Bronchial epithelial cell (primary cell): ENCODE data around the gene UNC5A. TPM values are rescaled to one million over a fixed set of nuclear protein-coding genes. Genes with fewer than 3 reads are reported as not detected.

Experiments used
- DNase-seq: peaks from one replicate; pipeline ENCODE4 v3.0.0-alpha.2; 2010; ENCODE audit warnings: low read depth
- FAIRE-seq: peaks from 2 replicates; lab custom pipeline; 2011; peaks lifted over from hg19 to GRCh38; lab: Jason Lieb, UNC
- H3K27me3 ChIP-seq: 2 replicates; pipeline ENCODE4 v1.5.1; 2011; ENCODE audit warnings: low read length; ENCODE audit not compliant: control insufficient read depth, insufficient read depth
- H3K36me3 ChIP-seq: 2 replicates; pipeline ENCODE4 v1.5.1; 2011; ENCODE audit warnings: low read length; ENCODE audit not compliant: control insufficient read depth, insufficient read depth
- H3K4me3 ChIP-seq: 2 replicates; pipeline ENCODE4 v1.5.1; 2011; ENCODE audit warnings: mild to moderate bottlenecking, low read depth, low read length, control low read depth
- total RNA-seq: library from RNA; depleted of rRNA; stranded (reverse); fragments of >200 nt; gene quantifications from 2 replicates; pipeline ENCODE4 v1.2.1, GENCODE V29; 2014
- TF ChIP-seq, protein P1 (sequence below): IDR thresholded peaks from 2 replicates; pipeline ENCODE4 v1.5.1; 2011; ENCODE audit warnings: mild to moderate bottlenecking, moderate library complexity, low read length, control low read depth, inconsistent platforms; ENCODE audit not compliant: insufficient read depth, severe bottlenecking

The UNC5A gene
- total RNA-seq, 1 donor from 2014 or later: not detected

DNA sequence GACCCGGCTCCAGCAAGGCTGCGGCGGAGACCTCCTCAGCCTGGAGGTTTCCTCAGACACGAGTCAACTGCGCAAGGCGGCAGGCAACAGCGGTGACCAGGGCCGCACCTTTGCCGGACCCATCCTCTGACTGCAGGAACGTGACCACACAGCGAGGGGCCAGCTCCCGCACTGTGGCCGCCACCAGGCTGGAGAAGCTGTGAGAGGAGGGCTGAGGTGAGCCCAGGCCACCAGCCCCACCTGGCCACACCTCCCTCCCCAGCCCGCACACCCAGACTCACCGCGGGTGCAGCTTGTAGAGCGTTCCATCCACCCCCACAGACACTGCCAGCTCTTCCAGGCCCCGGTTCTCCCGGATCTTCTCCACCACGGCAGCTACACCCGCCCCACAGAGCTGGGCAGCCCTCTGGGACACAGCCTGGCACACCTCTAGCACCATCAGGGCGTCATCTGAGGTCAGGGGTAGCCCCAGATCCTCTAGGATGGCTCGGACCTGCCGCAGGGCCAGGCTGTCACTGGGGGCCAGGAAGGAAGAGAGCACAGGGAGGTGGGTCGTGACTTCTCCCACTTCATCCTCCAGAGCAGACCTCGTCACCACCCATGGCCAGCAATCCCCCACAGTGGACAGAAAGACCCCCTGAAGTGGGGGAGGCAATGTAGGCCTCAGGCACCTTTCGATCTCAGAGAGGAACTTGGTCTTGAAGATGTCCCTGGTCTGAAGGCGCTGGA lies 70.8 kb downstream of the UNC5A start:
- TF ChIP-seq, protein P1, sequence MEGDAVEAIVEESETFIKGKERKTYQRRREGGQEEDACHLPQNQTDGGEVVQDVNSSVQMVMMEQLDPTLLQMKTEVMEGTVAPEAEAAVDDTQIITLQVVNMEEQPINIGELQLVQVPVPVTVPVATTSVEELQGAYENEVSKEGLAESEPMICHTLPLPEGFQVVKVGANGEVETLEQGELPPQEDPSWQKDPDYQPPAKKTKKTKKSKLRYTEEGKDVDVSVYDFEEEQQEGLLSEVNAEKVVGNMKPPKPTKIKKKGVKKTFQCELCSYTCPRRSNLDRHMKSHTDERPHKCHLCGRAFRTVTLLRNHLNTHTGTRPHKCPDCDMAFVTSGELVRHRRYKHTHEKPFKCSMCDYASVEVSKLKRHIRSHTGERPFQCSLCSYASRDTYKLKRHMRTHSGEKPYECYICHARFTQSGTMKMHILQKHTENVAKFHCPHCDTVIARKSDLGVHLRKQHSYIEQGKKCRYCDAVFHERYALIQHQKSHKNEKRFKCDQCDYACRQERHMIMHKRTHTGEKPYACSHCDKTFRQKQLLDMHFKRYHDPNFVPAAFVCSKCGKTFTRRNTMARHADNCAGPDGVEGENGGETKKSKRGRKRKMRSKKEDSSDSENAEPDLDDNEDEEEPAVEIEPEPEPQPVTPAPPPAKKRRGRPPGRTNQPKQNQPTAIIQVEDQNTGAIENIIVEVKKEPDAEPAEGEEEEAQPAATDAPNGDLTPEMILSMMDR: no peak
- H3K4me3 ChIP-seq: no peak overlapping the region
- FAIRE-seq (no peak), DNase-seq (no peak)
- no peaks in the 10 kb centered on the region for H3K36me3 ChIP-seq
- peaks cover 5% of the 10 kb centered on the region for H3K27me3 ChIP-seq

DNA sequence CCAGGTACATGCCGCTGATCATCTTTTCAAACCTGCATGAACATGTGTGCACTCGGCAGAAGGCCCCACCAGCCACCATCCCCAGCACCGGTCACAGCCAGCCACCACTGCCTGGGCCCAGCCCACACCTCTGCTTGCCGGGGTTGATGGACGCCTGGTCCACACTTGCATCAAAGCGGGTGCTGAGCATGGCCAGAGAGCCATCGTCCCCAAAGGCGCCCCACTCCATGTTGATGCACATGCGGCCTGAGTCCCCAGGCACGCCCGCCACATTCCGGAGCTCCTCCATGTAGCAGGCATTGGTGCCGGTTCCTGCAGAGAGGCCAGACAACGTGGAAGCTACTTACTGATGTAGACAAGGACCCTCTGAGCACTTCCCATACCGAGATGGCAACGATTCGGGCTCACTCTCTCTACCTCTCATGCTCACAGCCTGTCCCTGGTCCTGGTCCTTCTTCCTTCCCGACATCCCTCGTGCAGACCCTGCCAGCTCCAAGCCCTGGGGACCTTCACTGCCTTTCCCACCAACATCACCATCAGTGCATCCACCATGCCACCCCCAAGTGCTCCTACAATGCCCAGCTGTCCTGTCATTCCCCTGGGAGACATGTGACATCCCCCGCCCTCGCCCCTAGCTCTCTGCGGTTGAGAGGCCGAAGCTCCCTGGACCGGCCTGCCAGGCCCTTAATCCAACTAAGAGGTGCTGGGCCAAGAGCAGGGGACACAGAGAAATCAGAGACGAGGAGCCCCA lies 71.6 kb downstream of the UNC5A start:
- Histone ChIP-seq H3K4me3 (no peak overlapping the region), H3K27me3 (peaks cover 4% of the 10 kb centered on the region), H3K36me3 (no peaks in the 10 kb centered on the region)
- TF ChIP-seq, protein P1: no peak
- FAIRE-seq: peak; percentile 13
- no peak for DNase-seq

DNA sequence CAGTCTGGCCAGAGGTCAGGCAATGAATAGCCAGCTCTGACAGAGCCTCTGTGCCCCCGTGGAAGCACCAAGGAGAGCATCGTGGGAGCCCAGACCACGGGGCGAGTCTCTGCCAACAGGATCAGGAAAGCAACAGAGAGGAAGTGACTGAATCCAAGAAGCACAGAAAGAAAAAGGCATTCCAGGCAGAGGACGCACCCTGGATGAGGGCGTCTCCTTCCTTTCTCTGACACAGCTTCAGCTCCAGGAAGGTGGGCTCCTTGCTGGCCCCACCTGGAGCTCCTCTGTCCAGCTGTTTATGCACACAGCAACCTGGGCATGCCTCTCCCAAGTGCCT lies 72.2 kb downstream of the UNC5A start:
- TF ChIP-seq, protein P1: no peak
- H3K4me3 ChIP-seq: no peak overlapping the region
- H3K36me3 ChIP-seq: no peaks in the 10 kb centered on the region
- DNase-seq (no peak), FAIRE-seq (no peak)
- H3K27me3 ChIP-seq: peaks cover 4% of the 10 kb centered on the region

DNA sequence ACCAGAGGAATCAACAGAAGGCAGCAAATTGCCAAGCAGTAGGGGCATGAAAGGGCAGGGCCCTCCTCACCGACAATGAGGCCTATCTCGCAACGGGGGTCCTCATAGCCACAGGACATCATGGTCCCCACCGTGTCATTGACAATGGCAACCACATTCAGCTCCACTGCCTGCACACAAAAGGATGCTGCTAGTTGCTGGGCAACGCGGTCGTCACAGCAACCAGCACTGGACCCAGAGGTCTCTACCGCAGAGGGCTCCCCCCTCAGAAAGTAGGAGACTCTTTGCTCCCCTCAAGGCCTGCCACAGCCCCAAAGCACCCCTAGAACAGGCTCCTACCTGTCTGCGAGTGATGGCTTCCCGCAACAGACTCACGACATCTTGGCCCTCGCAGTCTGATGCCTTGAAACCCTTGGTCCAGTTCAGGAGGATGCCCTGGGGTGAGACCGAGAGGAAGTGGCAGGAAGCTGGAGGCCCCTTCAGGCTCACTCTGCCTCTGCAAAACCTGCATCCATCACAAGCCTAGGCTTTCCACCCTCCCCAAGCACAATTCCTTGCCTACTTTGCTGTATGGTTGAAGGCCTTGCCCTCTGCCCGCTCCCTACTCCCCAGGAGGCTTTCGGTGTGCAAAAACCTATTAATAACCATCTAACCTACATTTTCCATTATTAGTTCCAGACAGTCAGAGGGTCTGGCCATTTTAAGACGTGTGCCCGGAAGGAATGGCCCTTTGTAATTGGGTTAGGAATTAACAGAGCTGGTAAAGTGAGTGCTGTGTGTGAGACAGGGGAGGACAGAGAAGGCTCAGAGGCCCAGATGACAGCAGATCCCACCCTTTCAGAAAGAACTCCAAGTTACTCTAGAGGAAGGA lies 73.6 kb downstream of the UNC5A start:
- DNase-seq (no peak), FAIRE-seq (no peak)
- Histone ChIP-seq H3K4me3 (no peak overlapping the region), H3K27me3 (peaks cover 4% of the 10 kb centered on the region), H3K36me3 (no peaks in the 10 kb centered on the region)
- TF ChIP-seq, protein P1: no peak

DNA sequence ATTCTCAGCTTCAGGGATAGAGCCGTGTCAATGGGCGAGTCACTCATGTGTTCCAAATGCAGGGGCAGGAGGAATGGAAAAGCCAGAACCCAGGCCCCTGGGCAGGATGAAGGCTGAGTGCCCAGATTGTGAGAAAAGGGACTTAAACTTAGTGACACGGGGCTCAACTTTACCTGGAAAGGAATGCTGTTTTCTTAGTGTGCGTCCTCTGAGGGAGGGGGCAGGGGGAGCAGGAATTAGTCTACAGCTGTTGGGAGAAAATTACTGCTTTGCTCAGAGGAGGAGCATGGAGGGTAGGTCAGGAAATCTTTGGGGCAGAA lies 74.2 kb downstream of the UNC5A start:
- TF ChIP-seq, protein P1: no peak
- Histone ChIP-seq H3K4me3 (no peak overlapping the region), H3K36me3 (no peaks in the 10 kb centered on the region), H3K27me3 (peaks cover 4% of the 10 kb centered on the region)
- FAIRE-seq: no peak
- DNase-seq: no peak
